GM21423 (cell line): ENCODE measurements around the gene SPATS2.
A peak's percentile ranks its signal among the peaks of the same experiment; 100 is the strongest.
"Not testable (repeated sequence)": the region's sequence is repeated elsewhere in the genome, so short reads cannot be mapped to it uniquely, and the experiment has no call there.

Source experiments
- ATAC-seq: cut with Tn5 transposase; IDR thresholded peaks from one replicate; pipeline ENCODE4 v1.9.1; 2021; ENCODE audit warnings: mild to moderate bottlenecking, moderate library complexity; ENCODE audit not compliant: unreplicated experiment

The SPATS2 gene

GRCh38 chr12:49367381-49368239, at the start of gene SPATS2:
Gene SPATS2 (plus strand): TSS chr12:49367462. CDS start chr12:49461013, 93,551 bp downstream.
- ATAC-seq = peak; percentile 1

- not testable (repeated sequence) for ATAC-seq
Observed at GRCh38 chr12:49320411-49321103, 46.7 kb upstream of the SPATS2 start.

- ATAC-seq = no peak
Observed at GRCh38 chr12:49322367-49322707, 44.9 kb upstream of the SPATS2 start.

GRCh38 chr12:49322708-49323523, 44.3 kb upstream of the SPATS2 start, which contains the start of gene TROAP:
Gene TROAP (plus strand): TSS chr12:49323255. CDS start chr12:49323609, 354 bp downstream.
- ATAC-seq = peak; percentile 98

GRCh38 chr12:49323524-49324097, 43.7 kb upstream of the SPATS2 start:
- ATAC-seq = no peak

- ATAC-seq = no peak
Observed at GRCh38 chr12:49325606-49326005, 41.7 kb upstream of the SPATS2 start.

GRCh38 chr12:49327368-49327767, 39.9 kb upstream of the SPATS2 start:
- no peak for ATAC-seq

- ATAC-seq = no peak
Observed at GRCh38 chr12:49327887-49328286, 39.4 kb upstream of the SPATS2 start.

GRCh38 chr12:49328816-49329215, 38.4 kb upstream of the SPATS2 start:
- no peak for ATAC-seq

- ATAC-seq = no peak
Observed at GRCh38 chr12:49330032-49330619, 37.1 kb upstream of the SPATS2 start.

- ATAC-seq = no peak
Observed at GRCh38 chr12:49330631-49331379, 36.5 kb upstream of the SPATS2 start.

- no peak for ATAC-seq
Observed at GRCh38 chr12:49331380-49332222, 35.7 kb upstream of the SPATS2 start.

GRCh38 chr12:49332441-49332861, 34.8 kb upstream of the SPATS2 start:
- ATAC-seq = no peak

GRCh38 chr12:49332891-49333371, 34.3 kb upstream of the SPATS2 start:
- no peak for ATAC-seq

GRCh38 chr12:49333778-49334177, 33.5 kb upstream of the SPATS2 start:
- not testable (repeated sequence) for ATAC-seq

GRCh38 chr12:49334226-49334625, 33.0 kb upstream of the SPATS2 start:
- no peak for ATAC-seq

- no peak for ATAC-seq
Observed at GRCh38 chr12:49334681-49335080, 32.6 kb upstream of the SPATS2 start.

- no peak for ATAC-seq
Observed at GRCh38 chr12:49335118-49335954, 31.9 kb upstream of the SPATS2 start.
